ENCODE measurements around the gene RAX2.
A peak's percentile ranks its signal among the peaks of the same experiment; 100 is the strongest.
"Not testable (repeated sequence)": the region's sequence is repeated elsewhere in the genome, so short reads cannot be mapped to it uniquely, and the experiment has no call there.

RAX2 gene

DNA sequence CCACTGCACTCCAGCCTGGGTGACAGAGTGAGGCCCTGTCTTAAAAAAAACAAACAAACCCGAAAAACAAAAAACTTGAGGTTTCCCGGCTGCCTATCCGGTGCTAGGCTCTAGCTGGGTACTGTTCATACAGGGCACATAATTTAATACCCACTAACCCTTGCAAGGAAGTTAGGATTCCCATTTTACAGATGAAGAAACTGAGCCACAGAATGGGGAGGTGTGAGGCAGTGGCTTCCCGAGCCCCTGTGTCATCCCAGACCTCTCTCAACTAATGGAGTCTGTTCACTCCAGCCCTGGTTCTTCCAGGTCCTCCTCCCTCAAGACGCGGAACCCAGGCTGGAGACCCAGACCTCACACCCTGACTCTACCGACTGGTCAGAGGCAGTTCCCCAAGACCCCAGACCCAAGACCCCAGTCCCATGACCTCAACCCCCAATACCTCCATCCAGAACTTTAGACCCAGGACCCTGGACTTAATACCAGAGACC is 11.1 kb downstream of the RAX2 start:
- no peak for DNase-seq (ENCODE audit: low spot score)

DNA sequence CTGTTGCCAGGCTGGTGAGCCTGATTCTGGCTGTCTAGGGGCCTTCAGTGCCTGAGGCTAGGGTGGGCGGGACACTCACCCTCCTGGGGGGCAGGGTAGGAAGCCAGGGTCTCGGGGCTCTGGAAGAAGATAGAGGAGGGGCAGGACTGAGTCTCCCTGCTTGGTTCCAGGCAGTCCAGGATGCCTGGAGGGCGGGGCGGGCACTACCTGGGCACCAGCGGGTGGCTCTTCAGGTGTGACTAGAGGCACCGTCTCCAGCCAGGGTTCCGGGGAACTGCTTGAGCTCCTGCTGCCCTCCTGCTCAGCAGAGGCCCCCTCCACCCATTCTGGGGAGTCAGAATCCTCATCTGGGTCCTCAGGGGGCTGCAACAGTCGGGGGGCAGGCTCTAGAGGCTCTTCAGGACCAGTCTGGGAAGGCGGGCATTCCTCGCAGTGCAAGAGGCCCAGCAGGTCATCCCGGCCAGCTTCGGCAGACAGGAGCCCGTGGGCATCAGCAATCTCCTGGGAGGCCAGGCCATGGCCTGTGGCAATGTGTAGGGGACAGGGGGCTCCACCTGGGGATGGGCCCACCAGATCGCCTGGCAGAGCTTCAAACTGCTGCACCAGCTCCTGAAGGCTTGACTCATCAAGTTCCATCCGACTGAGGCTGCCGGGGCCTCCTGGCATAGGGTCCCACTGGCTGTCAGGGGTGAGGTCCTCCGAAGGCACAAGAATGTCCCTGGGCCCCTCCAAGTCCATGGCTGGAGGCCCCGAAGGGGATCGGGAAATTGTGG is 12.4 kb downstream of the RAX2 start:
- no peak for DNase-seq (ENCODE audit: low spot score)

DNA sequence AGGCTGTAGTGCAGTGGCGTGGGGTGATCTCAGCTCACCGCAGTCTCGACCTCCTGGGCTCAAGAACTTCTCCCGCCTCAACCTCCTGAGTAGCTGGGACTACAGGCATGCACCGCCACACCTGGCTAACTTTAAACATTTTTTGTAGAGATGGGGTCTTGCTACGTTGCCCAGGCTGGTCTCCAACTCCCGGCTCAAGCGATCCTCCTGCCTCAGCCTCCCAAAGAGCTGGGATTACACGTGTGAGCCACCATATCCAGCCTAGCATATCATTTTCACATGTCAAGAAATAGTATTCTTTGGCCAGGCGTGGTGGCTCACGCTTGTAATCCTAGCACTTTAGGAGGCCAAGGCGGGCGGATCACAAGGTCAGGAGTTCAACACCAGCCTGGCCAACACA is 13.7 kb downstream of the RAX2 start:
- not testable (repeated sequence) for DNase-seq (ENCODE audit: low spot score)

DNA sequence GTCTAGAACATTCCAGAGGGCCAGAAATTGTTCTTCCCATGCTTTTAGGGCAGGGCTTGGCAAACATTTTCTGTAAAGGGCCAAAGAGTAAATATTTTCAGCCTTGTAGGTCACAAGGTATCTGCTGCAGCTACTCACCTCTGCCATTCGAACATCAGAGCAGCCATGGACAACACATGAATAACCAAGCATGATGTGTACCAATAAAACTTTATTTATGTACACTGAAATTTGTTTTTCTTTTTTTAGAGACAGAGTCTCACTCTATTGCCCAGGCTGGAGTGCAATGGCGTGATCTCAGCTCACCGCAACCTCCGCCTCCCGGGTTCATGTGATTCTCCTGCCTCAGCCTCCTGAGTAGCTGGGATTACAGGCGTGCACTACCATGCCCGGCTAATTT is 14.3 kb downstream of the RAX2 start:
- DNase-seq (ENCODE audit: low spot score) = not testable (repeated sequence)

DNA sequence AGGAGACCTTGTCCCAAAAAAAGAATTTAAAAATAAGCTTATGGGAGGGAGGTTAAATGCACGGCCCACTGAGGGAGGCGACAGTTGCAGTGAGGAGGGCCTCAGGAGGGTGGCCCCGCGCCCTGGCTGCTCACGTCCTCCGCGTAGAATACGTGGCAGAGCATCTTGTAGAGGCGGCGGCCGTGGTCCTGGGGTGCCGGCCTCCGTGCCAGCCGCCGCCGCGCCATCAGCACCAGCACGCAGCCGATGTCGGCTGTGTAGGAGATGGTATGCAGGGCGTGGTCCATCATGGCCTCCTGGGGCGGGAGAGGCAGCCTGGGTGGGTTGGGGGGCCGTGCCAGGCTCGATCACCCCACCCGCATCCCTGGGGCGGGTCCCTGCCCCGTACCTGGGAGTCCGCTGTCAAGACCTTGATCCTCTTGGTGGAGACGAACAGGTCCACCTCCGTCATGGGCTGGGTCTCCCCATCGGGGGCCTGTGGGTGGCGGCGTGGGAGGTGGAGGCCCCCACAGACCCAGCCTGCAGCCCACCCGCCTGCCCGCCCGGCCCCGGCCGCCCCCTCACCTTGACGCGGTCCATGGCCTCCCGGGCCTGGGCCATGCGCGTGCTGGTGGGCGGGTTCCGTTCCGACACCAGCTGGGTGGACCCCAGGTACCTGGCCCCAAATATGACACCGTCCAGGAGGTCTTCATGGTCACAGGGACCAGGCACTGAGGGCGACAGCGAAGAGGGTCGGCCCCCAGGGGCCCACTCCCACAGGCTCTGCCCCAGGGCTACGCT is 18.2 kb downstream of the RAX2 start:
- DNase-seq (ENCODE audit: low spot score) = no peak

DNA sequence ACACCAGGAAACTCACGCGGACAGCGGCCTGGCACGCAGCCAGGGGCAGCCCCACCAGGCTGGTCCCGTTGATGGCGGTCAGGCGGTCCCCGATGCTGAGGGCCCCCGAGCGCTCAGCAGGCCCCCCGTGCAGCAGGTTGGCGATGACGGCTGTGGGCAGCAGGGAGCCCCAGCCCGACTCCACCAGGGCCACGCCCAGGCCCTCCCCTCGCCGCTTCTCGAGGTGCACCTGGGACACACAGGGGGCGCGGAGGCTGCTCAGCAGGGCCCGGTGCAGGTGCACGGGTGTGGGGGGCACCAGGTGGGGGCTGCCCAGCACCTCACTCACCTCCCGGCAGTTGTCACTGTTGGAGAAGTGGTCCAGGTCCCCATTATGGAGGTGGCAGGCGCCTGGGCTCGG is 19.5 kb downstream of the RAX2 start:
- DNase-seq (ENCODE audit: low spot score) = no peak

DNA sequence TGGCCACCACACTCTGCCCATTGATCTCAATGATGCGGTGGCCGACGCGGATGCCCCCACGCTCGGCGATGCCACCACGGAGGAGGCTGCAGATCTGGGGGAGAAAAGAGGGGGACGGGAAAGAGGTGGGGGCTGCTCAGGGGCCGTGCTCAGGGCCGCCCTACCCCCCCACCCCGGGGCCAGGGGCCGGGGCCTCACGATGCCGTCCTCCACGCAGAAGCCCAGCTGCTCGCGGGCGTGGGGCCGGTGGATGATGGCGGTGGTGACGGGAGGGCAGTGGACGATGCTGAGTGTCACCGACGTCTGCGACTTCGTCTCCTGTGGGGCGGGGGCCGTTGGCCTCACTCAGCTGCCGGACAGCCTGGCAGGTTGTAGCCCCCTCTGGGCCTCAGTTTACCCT is 20.8 kb downstream of the RAX2 start:
- DNase-seq (ENCODE audit: low spot score) = no peak

DNA sequence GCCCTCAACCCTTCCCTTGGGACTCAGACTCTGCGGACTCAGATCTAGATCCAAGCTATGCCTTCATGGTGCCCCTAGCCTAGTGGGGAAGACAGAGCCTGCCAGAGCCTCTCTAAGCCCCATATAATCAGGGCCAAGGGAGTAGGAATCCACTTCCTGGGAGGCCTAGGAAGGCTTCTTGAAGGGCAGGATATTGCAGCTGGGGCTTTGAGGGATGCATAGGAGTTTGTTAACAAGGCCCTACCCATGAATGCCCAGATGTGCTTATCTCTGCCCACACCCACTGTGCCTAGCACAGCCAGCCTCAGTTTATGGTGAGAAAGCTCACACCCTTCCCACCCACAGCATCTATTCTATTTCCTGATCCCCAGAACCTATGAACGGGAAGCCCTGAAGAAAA is 21.8 kb downstream of the RAX2 start:
- no peak for DNase-seq (ENCODE audit: low spot score)

DNA sequence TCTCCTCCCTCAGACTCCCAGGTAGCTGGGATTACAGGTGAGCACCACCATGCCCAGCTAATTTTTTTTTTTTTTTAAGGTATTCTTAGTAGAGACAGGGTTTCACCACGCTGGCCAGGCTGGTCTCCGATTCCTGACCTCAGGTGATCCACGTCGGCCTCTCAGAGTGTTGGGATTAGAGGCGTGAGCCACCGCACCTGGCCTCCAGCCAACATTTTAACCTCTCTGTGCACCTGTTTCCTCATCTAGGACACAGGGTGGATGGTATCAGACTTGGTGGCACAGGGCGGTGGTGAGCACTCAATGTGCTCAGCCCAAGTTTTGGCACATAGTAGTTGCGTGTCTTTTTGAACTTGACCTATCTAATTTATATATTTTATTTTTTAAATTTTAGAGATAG is 23.1 kb downstream of the RAX2 start:
- no peak for DNase-seq (ENCODE audit: low spot score)

DNA sequence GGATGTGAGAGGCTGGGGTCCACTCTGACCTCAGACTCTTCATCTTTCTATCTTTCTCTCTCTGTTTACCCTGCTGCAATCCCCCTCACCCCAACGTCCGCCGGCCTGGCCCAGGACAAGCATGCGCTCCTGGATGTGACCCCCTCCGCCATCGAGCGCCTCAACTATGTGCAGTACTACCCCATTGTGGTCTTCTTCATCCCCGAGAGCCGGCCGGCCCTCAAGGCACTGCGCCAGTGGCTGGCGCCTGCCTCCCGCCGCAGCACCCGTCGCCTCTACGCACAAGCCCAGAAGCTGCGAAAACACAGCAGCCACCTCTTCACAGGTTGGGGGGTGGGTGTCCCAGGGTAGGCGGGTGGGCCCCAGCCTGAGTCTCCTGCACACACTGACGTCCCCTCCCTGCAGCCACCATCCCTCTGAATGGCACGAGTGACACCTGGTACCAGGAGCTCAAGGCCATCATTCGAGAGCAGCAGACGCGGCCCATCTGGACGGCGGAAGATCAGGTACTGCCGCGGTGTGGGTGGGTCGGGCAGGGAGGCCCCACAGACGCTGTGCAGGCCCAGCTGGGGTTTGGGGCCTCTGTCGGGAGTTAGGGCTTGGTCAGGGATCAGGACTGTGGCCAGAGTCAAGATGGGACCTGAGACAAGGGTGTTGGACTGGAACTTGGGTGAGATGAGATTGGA is 25.5 kb downstream of the RAX2 start:
- DNase-seq (ENCODE audit: low spot score) = no peak

DNA sequence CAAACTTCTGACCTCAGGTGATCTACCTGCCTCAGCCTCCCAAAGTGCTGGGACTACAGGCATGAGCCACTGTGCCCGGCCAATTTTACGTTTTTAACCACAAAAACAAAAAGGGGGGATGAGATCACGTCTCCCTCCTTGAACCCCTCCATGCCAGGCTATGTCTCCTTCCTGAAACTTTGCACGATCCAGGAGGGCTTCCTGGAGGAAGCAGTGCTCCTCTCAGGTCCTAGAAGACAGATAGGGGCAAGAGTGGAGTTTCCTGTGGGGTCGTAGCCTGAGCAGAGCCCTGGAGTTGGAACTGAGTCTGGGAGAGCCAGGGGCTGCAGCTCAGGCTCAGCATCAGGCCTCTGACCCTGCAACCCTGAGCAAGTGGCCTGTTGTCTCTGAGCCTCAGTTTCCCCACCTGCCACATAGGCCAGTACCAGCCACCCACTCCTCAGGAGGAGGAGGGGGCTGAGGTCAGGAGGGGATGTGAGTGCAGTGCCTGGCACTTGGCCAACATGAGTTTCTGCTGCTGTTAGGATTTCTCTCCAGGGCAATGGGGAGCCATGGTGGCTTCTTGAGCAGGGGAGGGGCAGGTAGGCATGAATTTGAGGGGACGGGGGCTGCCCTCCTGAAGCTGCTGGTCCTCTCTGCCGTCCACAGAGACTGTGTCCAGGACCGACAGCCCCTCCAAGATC is 26.5 kb downstream of the RAX2 start:
- no peak for DNase-seq (ENCODE audit: low spot score)

DNA sequence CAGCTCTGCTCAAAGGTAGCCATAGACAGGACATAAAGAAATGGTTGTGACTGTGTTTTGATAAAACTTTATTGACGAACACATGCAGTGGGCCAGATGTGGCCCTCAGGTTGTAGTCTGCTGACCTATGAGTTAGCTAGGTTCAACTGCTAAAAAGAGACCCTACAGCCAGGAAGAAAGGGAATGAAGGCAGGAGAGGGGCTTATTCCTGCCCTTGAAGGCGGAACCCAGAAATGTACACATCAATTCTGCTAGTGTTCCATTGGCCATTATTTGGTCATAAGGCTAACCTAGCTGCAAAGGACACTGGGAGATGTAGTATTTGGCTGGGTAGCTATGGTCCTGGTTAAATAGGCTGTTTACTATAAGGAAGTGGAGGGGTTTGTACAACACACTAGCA is 28.5 kb downstream of the RAX2 start:
- DNase-seq (ENCODE audit: low spot score) = peak; percentile 36

DNA sequence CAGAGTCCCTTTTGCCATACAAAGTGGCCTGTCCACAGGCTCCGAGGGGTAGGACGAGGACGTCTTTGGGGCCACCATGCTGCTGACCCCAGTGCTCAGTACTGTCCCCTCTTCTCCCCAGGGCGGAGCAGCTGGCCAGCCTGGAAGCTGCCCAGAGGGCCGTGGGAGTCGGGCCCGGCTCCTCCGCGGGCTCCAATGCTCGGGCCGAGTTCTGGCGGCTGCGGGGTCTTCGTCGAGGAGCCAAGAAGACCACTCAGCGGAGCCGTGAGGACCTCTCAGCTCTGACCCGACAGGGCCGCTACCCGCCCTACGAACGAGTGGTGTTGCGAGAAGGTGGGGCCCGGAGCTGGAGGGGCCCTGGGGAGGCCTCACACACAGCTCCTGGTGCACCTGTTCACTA is 31.6 kb downstream of the RAX2 start:
- no peak for DNase-seq (ENCODE audit: low spot score)

DNA sequence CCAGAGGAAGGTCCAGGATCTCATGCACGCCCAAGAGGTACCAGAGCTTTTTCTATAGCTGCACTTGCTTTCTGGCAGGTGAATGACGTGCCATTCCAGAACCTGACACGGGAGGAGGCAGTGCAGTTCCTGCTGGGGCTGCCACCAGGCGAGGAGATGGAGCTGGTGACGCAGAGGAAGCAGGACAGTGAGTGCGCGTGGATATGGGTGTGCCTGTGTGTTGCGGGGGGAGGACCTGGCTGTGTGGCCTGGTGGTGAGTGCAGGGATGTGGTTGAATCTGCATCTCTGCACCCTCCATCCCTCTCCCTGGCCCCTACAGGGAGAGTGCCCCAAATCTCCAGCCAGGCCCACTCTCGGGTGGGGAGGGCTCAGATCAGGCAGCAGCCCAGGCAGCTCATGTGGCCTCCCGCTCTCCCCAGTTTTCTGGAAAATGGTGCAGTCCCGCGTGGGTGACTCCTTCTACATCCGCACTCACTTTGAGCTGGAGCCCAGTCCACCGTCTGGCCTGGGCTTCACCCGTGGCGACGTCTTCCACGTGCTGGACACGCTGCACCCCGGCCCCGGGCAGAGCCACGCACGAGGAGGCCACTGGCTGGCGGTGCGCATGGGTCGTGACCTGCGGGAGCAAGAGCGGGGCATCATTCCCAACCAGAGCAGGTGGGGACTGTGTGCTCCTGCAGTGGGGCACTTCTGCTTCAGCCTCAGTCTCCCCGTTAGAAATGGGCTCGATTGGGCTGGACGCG is 33.4 kb downstream of the RAX2 start:
- no peak for DNase-seq (ENCODE audit: low spot score)

DNA sequence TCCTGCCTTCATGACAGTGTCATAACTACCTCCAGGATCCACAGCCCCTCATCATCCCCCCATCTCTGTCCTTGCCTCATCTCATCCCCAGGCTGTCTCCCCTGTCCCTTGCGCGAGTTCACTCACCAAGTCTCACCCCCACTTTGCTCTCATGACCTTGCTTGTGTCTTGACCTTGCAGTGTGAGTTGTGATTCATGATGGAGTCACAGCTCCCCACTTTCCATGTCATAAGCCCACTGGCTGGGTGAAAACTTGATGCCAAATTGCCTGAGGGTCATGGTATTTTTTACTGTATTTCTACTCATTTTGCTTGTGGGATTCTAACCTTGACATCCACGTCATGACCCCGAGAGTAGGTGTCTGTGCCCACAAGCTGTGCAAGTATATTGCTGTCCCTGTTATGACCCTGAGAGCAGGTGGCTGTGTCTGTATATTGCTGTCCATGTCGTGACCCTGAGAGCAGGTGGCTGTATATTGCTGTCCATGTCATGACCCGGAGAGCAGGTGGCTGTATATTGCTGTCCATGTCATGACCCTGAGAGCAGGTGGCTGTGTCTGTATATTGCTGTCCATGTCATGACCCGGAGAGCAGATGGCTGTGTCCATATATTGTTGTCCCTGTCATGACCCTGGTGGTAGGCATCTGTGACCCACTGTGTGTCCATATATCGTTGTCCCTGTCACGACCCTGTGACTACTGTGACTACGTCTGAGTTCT is 34.4 kb downstream of the RAX2 start:
- DNase-seq (ENCODE audit: low spot score) = no peak

DNA sequence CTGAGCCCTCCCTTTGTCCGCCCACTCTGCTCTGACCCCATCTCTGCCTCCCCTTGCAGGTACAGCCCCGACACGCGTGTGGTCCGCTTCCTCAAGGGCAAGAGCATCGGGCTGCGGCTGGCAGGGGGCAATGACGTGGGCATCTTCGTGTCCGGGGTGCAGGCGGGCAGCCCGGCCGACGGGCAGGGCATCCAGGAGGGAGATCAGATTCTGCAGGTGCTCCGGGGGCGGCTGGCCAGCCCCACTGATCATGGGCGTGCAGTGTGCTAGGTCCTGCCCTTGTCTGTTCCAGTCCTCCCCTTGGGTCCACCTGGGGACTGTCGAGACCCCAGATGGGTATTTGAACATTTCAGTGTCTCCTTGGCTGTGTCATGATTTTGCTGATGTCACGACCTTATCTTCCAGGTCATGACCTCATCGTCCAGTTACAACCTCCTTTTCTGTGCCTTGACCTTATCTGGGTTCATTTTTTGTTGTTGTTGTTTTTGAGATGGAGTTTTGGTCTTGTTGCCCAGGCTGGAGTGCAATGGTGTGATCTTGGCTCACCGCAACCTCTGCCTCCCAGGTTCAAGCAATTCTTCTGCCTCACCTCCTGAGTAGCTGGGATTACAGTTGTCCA is 35.8 kb downstream of the RAX2 start:
- DNase-seq (ENCODE audit: low spot score) = no peak

DNA sequence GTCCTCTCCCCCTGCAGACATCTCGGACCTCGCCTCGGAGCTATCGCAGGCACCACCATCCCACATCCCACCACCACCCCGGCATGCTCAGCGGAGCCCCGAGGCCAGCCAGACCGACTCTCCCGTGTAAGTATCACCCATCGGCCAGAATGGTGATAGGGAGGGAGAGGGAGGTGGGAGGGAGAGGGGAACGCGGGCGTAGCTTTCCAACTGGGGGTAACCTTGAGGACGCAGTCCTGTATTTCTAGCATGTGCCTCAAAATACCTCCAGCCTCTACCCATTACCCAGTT is 37.8 kb downstream of the RAX2 start:
- no peak for DNase-seq (ENCODE audit: low spot score)

DNA sequence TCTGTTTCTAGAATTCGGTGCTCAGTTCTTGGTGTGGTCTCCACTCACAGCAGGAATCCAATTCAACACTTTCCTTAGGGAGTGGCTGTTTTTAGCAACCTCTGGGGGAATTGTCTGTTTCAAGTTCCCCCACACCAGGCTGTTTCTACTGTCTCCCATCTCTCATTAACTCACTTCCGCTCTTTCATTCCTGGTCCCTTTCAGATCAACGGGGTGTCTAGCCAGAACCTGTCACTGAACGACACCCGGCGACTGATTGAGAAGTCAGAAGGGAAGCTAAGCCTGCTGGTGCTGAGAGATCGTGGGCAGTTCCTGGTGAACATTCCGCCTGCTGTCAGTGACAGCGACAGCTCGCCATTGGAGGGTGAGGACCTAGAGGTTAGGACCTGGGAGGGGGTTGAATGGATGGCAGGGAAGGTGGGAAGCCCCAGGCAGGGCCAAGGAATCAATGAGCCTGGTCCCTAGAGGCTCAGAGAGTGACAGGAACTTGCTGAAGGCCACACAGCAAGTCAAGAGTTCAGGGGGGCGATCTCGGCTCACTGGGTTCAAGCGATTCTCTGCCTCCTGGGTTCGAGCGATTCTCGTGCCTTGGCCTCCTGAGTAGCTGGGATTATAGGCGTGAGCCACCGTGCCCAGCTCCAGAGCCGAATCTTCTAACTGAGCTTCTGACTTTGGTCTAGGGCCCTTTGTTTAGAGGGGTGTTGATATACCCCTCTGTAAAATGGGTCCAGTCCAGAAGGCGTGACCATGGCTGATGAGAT is 38.3 kb downstream of the RAX2 start:
- DNase-seq (ENCODE audit: low spot score) = no peak

DNA sequence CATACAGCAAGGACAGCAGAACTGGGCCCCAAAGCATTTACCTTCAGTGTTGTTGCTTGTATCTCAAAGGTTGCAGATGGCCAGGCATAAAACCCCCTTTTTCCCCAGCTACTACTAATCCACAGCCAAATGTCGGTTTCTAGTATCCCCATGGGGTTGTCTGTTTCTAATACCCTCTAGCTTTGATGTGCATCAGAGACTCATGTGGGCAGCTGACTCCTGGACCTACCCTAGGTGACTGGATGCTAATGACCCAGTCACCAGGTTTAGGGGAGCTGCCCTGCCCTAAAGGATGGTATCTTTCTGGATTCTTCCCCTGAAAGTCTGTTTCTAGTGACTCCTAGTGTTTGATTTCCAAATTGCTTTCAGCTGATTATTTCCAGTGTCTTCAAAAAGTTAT is 39.9 kb downstream of the RAX2 start:
- no peak for DNase-seq (ENCODE audit: low spot score)

DNA sequence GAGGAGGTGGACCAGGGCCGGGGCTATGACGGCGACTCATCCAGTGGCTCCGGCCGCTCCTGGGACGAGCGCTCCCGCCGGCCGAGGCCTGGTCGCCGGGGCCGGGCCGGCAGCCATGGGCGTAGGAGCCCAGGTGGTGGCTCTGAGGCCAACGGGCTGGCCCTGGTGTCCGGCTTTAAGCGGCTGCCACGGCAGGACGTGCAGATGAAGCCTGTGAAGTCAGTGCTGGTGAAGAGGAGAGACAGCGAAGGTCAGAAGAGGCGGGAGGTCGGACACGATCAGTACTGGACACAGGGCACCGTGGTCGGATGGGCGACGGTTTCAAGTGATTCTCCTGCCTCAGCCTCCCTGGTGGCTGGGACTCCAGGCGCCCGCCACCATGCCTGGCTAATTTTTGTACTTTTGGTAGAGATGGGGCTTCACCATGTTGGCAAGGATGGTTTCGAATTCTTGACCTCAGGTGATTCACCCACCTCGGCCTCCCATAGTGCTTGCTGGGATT is 41.5 kb downstream of the RAX2 start:
- DNase-seq (ENCODE audit: low spot score) = no peak

All from HuH-7 (cell line).